K562 (cell line): ENCODE results near the gene SLC43A2. TPM values are rescaled to one million over a fixed set of nuclear protein-coding genes. Genes with fewer than 3 reads are reported as not detected.

ENCODE experiments used
- ATAC-seq: fragments of 200-7000 bp; cut with Tn5 transposase; 3 replicates; pipeline ENCODE4 v1.9.1; 2020; ENCODE audit warnings: moderate library complexity
- BruUV-seq: library from RNA; stranded (reverse); fragments of 400-500 nt; replicated peaks from 2 replicates; lab custom pipeline; 2021; lab: Mats Ljungman, UMichigan
- CTCF ChIA-PET: fragments of 300-600 bp; formaldehyde crosslinking; extraction: SDS; loops from one replicate; lab custom pipeline; 2021; ENCODE audit warnings: low intra/inter-chr PET ratio; lab: Yijun Ruan, JAX
- POLR2A ChIA-PET: fragments of 300-600, 350-650 bp; sonication (Branson Sonifier 250); formaldehyde crosslinking; extraction: SDS; loops from one replicate; lab custom pipeline; 2021; ENCODE audit warnings: antibody characterized with exemption, inconsistent platforms; lab: Yijun Ruan, JAX
- DNase-seq, 4 experiments: peaks; one replicate each; pipeline versions ENCODE4 v3.0.0 to v3.0.0-alpha.2; 2011 to 2018; ENCODE audit warnings: low spot score in 3 of 4, mixed read lengths in 3 of 4; ENCODE audit errors: extremely low read depth in 1 of 4
- FAIRE-seq: peaks from 2 replicates; lab custom pipeline; 2011; peaks lifted over from hg19 to GRCh38; lab: Jason Lieb, UNC
- H2AFZ ChIP-seq: 2 replicates; pipeline ENCODE4 v1.6.0; 2011; ENCODE audit warnings: low read depth, low read length, control low read depth, inconsistent platforms
- H3K27ac ChIP-seq: fragments of 200-600 bp; 3 replicates; pipeline ENCODE4 v1.8.0; 2011; ENCODE audit warnings: low read depth, mild to moderate bottlenecking, control low read depth, inconsistent platforms, low read length, moderate library complexity, mixed read lengths; ENCODE audit errors: extremely low read depth
- H3K27me3 ChIP-seq, 2 experiments: fragments of 300-600 bp in 1 of 2; 2 replicates in 1 of 2; 3 replicates in 1 of 2; pipeline versions ENCODE4 v1.6.0 to v1.8.0; 2011; ENCODE audit warnings: inconsistent platforms in 2 of 2, low read length in 2 of 2, mild to moderate bottlenecking in 1 of 2, mixed read lengths in 1 of 2, moderate library complexity in 1 of 2; ENCODE audit not compliant: control insufficient read depth in 2 of 2, insufficient read depth in 2 of 2
- H3K36me3 ChIP-seq: fragments of 300-600 bp; 3 replicates; pipeline ENCODE4 v1.8.0; 2011; ENCODE audit warnings: mild to moderate bottlenecking, low read length, inconsistent platforms; ENCODE audit not compliant: control insufficient read depth, insufficient read depth
- H3K4me1 ChIP-seq, 2 experiments: fragments of 200-600 bp in 1 of 2; replicated peaks in 1 of 2; 2 replicates in 1 of 2; 3 replicates in 1 of 2; pipeline versions ENCODE4 v1.5.1 to v1.8.0; 2011; ENCODE audit warnings: inconsistent platforms in 2 of 2, low read length in 2 of 2, mild to moderate bottlenecking in 1 of 2, mixed read lengths in 1 of 2, moderate library complexity in 1 of 2; ENCODE audit not compliant: control insufficient read depth in 2 of 2, insufficient read depth in 2 of 2
- H3K4me2 ChIP-seq: 2 replicates; pipeline ENCODE4 v1.6.1; 2011; ENCODE audit warnings: low read length, control low read depth, inconsistent platforms, mixed read lengths; ENCODE audit not compliant: insufficient read depth
- H3K4me3 ChIP-seq: fragments of 200-600 bp; sonication (generic), shearing (Covaris generic); 2 replicates; pipeline ENCODE4 v1.5.1; 2016; ENCODE audit warnings: control low read depth, inconsistent platforms
- H3K79me2 ChIP-seq: fragments of 200-600 bp; 3 replicates; pipeline ENCODE4 v1.8.0; 2011; ENCODE audit warnings: low read length, inconsistent platforms; ENCODE audit not compliant: control insufficient read depth, insufficient read depth
- H3K9ac ChIP-seq, 2 experiments: 2 replicates each; pipeline versions ENCODE4 v1.6.0 to v1.6.1; 2011; ENCODE audit warnings: low read depth in 2 of 2, low read length in 2 of 2, control low read depth in 1 of 2, inconsistent platforms in 1 of 2, mild to moderate bottlenecking in 1 of 2, mixed read lengths in 1 of 2; ENCODE audit not compliant: insufficient read depth in 1 of 2
- H3K9me1 ChIP-seq: one replicate; pipeline ENCODE4 v1.6.0; 2011; ENCODE audit warnings: inconsistent platforms, mild to moderate bottlenecking, low read length, moderate library complexity; ENCODE audit not compliant: control insufficient read depth, insufficient read depth
- H3K9me3 ChIP-seq: replicated peaks from 2 replicates; pipeline ENCODE4 v1.5.1; 2011; ENCODE audit warnings: low read depth, low read length, inconsistent platforms; ENCODE audit not compliant: control insufficient read depth, insufficient read depth
- H4K20me1 ChIP-seq: replicated peaks from 2 replicates; pipeline ENCODE4 v1.6.1; 2011; ENCODE audit warnings: low read length, inconsistent platforms, mixed read lengths; ENCODE audit not compliant: control insufficient read depth, insufficient read depth
- ARID2 ChIP-seq: fragments of 450-650 bp; IDR thresholded peaks from 2 replicates; pipeline ENCODE4 v1.6.1; 2017; ENCODE audit warnings: antibody characterized with exemption, mild to moderate bottlenecking
- CHD2 ChIP-seq: IDR thresholded peaks from 2 replicates; pipeline ENCODE4 v1.6.1; 2011; ENCODE audit warnings: low read depth, low read length
- E4F1 ChIP-seq: fragments of 250-450 bp; sonication (Bioruptor Pico); IDR thresholded peaks from 2 replicates; pipeline ENCODE4 v1.5.0; 2021; ENCODE audit warnings: mild to moderate bottlenecking, borderline replicate concordance
- ETS2 ChIP-seq: IDR thresholded peaks from 2 replicates; pipeline ENCODE4 v1.6.1; 2016; ENCODE audit warnings: borderline replicate concordance, missing genetic modification characterization, mild to moderate bottlenecking, moderate library complexity, missing compliant biosample characterization; ENCODE audit not compliant: poor library complexity, severe bottlenecking
- GTF3C2 ChIP-seq: IDR thresholded peaks from 3 replicates; pipeline ENCODE4 v1.6.1; 2011; ENCODE audit warnings: borderline replicate concordance, mild to moderate bottlenecking, moderate library complexity; ENCODE audit not compliant: insufficient read length; ENCODE audit errors: extremely low read depth
- IRF9 ChIP-seq: fragments of 450-650 bp; IDR thresholded peaks from 2 replicates; pipeline ENCODE4 v1.6.1; 2016; ENCODE audit warnings: missing biosample characterization, missing genetic modification characterization
- MAFF ChIP-seq: IDR thresholded peaks from 2 replicates; pipeline ENCODE4 v1.6.1; 2012; ENCODE audit warnings: low read length, improper control_type of control experiment
- THRB ChIP-seq: fragments of 450-650 bp; formaldehyde crosslinking; conservative IDR thresholded peaks from 2 replicates; pipeline ENCODE4 v1.4.0; 2022; ENCODE audit warnings: mild to moderate bottlenecking, missing genetic modification characterization
- ZBTB49 ChIP-seq: sonication (generic); formaldehyde crosslinking; IDR thresholded peaks from 2 replicates; pipeline ENCODE4 v1.8.0; 2022; ENCODE audit warnings: missing genetic modification reagents, mild to moderate bottlenecking, borderline replicate concordance
- ZNF124 ChIP-seq: sonication (generic); formaldehyde crosslinking; IDR thresholded peaks from 2 replicates; pipeline ENCODE4 v1.8.1; 2022; ENCODE audit warnings: missing genetic modification reagents
- ZNF311 ChIP-seq: fragments of 250-450 bp; sonication (Bioruptor Pico); IDR thresholded peaks from 2 replicates; pipeline ENCODE4 v1.4.0; 2020; ENCODE audit warnings: mild to moderate bottlenecking, moderate library complexity
- ZNF785 ChIP-seq: fragments of 250-450 bp; sonication (Bioruptor Pico); IDR thresholded peaks from 2 replicates; pipeline ENCODE4 v1.4.0; 2020; ENCODE audit warnings: mild to moderate bottlenecking
- WGBS: fragments of 100-300 bp; shearing (Covaris generic); methylation state at CpG from one replicate; pipeline ENCODE4 v1.1.6; 2016; ENCODE audit warnings: low coverage, mixed read lengths; ENCODE audit not compliant: insufficient coverage; ENCODE audit errors: missing lambda C conversion rate; 5-methylcytosine and 5-hydroxymethylcytosine counted together
- in situ Hi-C: fragments of 300-500 bp; cut with MboI; formaldehyde crosslinking; loops from 4 replicates; pipeline ENCODE4 v1.15.0; 2018; ENCODE audit warnings: inconsistent platforms, mixed read lengths
- intact Hi-C: fragments of 100-400 bp; cut with micrococcal nuclease; formaldehyde crosslinking; loops from 2 replicates; pipeline ENCODE4 v1.14.2; 2022
- polyA plus RNA-seq, 8 experiments: library from polyadenylated mRNA; depleted of rRNA in 4 of 8; stranded (reverse) in 5 of 8; unstranded in 3 of 8; fragments of >200 nt; fragmentation: Nextera tagmentation in 2 of 8; fragmentation: Illumina TruSeq in 1 of 8; extraction: Ambion mirVana in 2 of 8; extraction: Trizol in 1 of 8; gene quantifications; 2 replicates each; pipeline versions ENCODE4 v1.2.1 to v1.2.3, GENCODE V29; 2011 to 2014; ENCODE audit warnings: inconsistent platforms in 1 of 8, missing spikeins in 1 of 8
- total RNA-seq, 7 experiments: library from RNA; depleted of rRNA in 6 of 7; stranded (reverse); fragments of >200 nt in 6 of 7; fragmentation: Illumina TruSeq in 2 of 7; extraction: Trizol in 2 of 7; gene quantifications; 2 replicates each; pipeline versions ENCODE4 v1.2.1 to v1.2.3, GENCODE V29; 2011 to 2021; ENCODE audit warnings: low replicate concordance in 1 of 7

SLC43A2 gene
- total and polyA plus RNA-seq, 9 of the 15 experiments (the other 6 are each of a cell fraction or from before 2014, with no cell fraction given): 0.03 to 10.2 (median 3.6) TPM

GRCh38 chr17:1676401-1676800 is 47.8 kb upstream of the SLC43A2 start:
- FAIRE-seq (no peak), DNase-seq (no peak), ATAC-seq (no peak)
- no peak overlapping the region for H3K27ac ChIP-seq
- no peak overlapping the region for H3K4me3 ChIP-seq
- H3K79me2 ChIP-seq: peaks cover 13% of the 10 kb centered on the region; the same call in 2 of the 3 replicates
- no TSS peak for BruUV-seq
- no peaks in the 10 kb centered on the region for H3K27me3 ChIP-seq
- H2AFZ ChIP-seq: no peak overlapping the region
- WGBS: 100% methylated on average over 12 of the region's 13 CpGs
- in situ Hi-C loops (loop anchor here (10.0 kb wide), 1 partner anchor 188 kb away; no protein-coding TSS in a partner anchor), intact Hi-C loops (no loop called here)
- H3K4me1 ChIP-seq: no peaks in the 10 kb centered on the region
- peaks cover 91% of the 10 kb centered on the region for H3K36me3 ChIP-seq
- no peak overlapping the region for H3K4me2 ChIP-seq
- H3K9ac ChIP-seq: no peak overlapping the region
- ChIA-PET POLR2A (interaction anchor here (0.7 to 0.8 kb wide), 2 partner anchors 8 to 1959 kb away, joined by 3 read pairs; partner anchors contain the start of gene SHPK), CTCF (no interaction called here)
- no peaks in the 10 kb centered on the region for H4K20me1 ChIP-seq
- H3K9me1 ChIP-seq: no peaks in the 10 kb centered on the region
- H3K9me3 ChIP-seq: no peaks in the 10 kb centered on the region
- TF ChIP-seq GTF3C2 (no peak), ARID2 (no peak), CHD2 (no peak), ZNF311 (CRISPR knock-in tag) (no peak), ZBTB49 (no peak), IRF9 (tag) (no peak), MAFF (no peak), ETS2 (tag) (no peak), THRB (CRISPR knock-in tag) (no peak), E4F1 (CRISPR knock-in tag) (no peak), ZNF124 (CRISPR knock-in tag) (no peak), ZNF785 (CRISPR knock-in tag) (no peak)
